Lower leg skin (tissue), 3 donors: Measurements from ENCODE around the gene ZNF776.

Source experiments
- CTCF ChIP-seq, 3 donors: fragments of 450-650 bp; IDR thresholded peaks; one replicate each; pipeline ENCODE4 v1.5.1; 2016; ENCODE audit warnings: antibody characterized with exemption in 3 of 3, mild to moderate bottlenecking in 3 of 3, moderate library complexity in 2 of 3
- POLR2A ChIP-seq, 2 donors: fragments of 450-650 bp; IDR thresholded peaks; one replicate each; pipeline ENCODE4 v1.6.1; 2016 to 2017; ENCODE audit warnings: antibody characterized with exemption in 2 of 2, mild to moderate bottlenecking in 1 of 2, moderate library complexity in 1 of 2

- no peak for TF ChIP-seq CTCF (IDR thresholded peaks at IDR 0.05)
- no peak for TF ChIP-seq POLR2A (IDR thresholded peaks at IDR 0.05)
Observed at GRCh38 chr19:57800696-57801095, 54.1 kb downstream of the ZNF776 start.
